Stomach (tissue), 4 donors: ENCODE data around the gene SNX13.

Experiments
- CTCF ChIP-seq, 7 experiments: fragments of 450-650 bp in 4 of 7; fragments of 200-600 bp in 3 of 7; sonication (generic) in 3 of 7; IDR thresholded peaks; one replicate each; pipeline ENCODE4 v1.5.1; 2016 to 2019; ENCODE audit warnings: antibody characterized with exemption in 7 of 7, control low read depth in 2 of 7, mild to moderate bottlenecking in 1 of 7
- EP300 ChIP-seq: sonication (generic); formaldehyde crosslinking; IDR thresholded peaks from one replicate; pipeline ENCODE4 v1.6.1; 2017; ENCODE audit warnings: antibody characterized with exemption
- POLR2A ChIP-seq, 4 donors: fragments of 450-650 bp; IDR thresholded peaks; one replicate each; pipeline ENCODE4 v1.6.1; 2016; ENCODE audit warnings: antibody characterized with exemption in 4 of 4, control low read depth in 2 of 4, mild to moderate bottlenecking in 1 of 4, moderate library complexity in 1 of 4
- POLR2AphosphoS5 ChIP-seq, 3 donors: sonication (generic); formaldehyde crosslinking; IDR thresholded peaks; one replicate each; pipeline ENCODE4 v1.6.1; 2016; ENCODE audit warnings: antibody characterized with exemption in 3 of 3

GRCh38 chr7:17986851-17987250 is 46.6 kb upstream of the SNX13 start:
- no peak for TF ChIP-seq CTCF (IDR thresholded peaks at IDR 0.05)
- no peak for TF ChIP-seq POLR2AphosphoS5 (IDR thresholded peaks at IDR 0.05)
- TF ChIP-seq EP300, result no peak
- TF ChIP-seq POLR2A (IDR thresholded peaks at IDR 0.05), result no peak
